Stimulated activated CD4-positive, alpha-beta T cell treated with anti-CD3 and anti-CD28 coated beads, Interleukin-1b, Interleukin-23, amount 100 ng/mL, for 4 hours (primary cell): Measurements from ENCODE around the gene SMAD1.
"Not testable (repeated sequence)": the region's sequence is repeated elsewhere in the genome, so short reads cannot be mapped to it uniquely, and the experiment has no call there.

Experiments
- DNase-seq, 2 donors: peaks; one replicate each; pipeline ENCODE4 v3.0.0-alpha.2; 2020; ENCODE audit warnings: low read depth in 2 of 2

SMAD1 gene

DNA sequence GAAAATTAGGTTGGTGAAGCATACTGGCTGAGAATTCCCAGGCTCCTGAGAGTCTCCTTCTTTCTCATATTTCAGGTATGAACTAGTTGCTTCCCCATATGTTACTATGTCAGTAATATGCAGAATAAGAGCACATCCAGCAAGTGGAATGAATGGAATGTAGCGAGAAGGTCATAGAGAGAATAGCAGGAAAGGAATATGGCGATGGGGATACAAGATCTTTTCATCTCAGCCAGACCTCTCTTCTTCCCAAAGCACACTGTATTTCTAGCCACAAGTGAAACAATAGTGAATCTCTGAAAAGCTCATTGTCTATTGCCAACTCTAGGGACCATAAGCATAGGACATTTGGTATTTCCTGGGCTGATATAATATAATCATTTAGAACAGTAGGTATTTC lies 82.9 kb downstream of the SMAD1 start:
- DNase-seq = no peak

DNA sequence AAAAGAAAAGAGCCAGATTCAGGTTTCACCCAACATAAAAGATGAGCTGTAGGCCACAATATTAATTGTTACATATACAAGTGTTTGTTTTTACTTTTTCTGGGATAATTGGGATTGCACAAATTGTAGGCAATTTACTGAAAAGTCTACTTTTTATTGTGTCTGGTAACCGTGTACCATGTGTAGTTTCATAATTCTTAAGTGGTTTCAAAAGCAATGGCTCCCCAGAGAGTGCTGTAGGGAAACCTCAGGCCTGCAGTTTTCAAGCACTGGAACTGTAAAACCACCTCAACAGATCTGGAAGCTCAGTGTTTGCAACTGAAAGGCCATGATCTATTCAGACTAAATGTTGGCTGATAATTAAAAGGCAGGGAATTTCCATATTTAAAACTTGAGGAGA lies 83.7 kb downstream of the SMAD1 start:
- DNase-seq = no peak

DNA sequence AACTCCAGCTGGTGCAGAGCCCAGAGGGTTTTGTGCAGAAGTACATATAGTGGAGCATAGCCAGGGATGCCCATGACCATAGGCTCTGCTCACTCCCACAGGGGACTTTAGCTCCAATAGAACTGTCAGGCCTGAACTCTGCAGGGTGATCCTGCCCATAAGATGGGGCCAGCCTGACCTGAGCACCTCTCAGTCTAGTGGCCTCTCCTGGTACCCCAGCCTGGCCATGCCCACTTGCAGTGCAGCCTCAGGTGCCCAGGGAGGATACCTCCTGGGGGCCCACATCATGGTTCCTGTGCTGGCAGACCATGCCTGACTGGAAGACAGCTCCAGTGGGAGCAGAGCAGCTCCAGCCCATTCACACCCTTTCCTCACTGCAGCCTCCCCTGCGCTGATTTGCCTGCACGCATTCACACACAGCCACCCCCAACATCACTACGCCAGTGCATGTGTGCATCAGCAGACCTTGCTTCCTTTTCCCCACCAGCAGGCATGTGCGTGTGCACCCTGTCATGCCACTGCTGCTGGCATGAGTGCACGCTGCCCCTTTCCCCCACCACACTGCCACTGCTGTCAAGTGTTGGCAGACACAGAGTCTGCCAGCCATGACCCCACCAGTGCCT lies 84.5 kb downstream of the SMAD1 start:
- no peak for DNase-seq

DNA sequence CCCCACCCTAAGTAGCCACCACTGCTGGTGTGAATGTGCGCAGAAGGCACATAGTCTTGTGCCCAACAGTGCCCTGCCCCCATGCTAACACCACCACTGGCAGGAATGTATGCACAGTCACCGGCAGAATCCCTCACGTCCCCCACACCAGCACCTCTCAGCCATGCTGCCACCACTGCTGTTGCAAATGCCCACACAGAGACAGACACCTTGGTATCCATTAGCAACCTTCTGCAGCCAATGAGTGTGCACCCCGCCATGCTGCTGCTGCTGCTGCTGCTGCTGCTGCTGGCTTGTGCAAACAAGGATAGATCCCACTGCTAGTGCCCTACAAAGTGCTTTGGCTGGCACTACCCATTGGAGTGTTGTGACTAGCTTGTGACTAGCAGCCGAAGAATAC lies 85.1 kb downstream of the SMAD1 start:
- DNase-seq = no peak

DNA sequence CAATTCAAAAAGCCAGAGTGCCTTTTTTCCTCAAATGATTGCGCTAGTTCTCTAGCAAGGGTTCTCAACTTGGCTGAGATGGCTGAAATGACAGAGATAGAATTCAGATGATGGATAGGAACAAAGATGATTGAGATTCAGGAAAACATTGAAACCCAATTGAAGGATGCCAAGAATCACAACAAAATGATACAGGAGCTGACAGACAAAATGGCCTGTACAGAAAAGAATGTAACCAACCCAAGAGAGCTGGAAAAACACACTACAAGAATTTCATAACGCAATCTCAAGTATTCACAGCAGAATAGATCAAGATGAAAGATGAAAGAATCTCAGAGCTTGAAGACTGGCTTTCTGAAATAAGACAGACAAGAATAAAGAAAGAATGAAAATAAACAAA lies 85.9 kb downstream of the SMAD1 start:
- no peak for DNase-seq

DNA sequence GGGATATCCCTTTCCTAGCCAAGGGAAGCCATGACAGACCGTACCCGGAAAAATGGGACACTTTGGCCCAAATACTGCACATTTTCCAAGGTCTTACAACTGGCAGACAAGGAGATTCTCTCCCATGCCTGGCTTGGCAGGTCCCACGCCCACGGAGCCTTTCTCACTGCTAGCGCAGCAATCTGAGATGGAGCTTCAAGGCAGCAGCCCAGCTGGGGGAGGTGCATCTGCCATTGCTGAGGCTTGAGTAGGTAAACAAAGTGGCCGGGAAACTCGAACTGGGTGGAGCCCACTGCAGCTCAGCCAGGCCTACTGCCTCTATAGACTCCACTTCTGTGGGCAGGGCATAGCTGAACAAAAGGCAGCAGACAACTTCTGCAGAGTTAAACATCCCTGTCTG lies 92.9 kb downstream of the SMAD1 start:
- DNase-seq = not testable (repeated sequence)

DNA sequence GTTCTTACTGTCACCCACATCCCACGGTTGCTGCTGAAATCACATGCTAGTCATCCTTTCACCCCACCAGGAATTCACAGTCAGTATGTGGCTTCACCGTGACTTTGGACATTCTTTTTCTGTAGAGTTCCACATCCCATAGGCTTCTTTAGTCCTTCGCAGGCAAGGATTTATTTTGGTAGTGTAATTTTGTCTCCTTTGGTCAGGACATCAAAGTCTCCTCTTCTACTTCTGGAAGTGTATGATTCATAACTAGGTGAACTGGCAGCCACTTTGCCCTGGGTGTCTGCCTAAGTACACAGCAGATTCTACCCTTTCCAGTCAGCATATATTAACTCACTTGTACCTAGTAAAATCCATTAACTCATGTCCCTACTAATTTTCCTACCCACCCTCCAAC lies 99.3 kb downstream of the SMAD1 start:
- no peak for DNase-seq

DNA sequence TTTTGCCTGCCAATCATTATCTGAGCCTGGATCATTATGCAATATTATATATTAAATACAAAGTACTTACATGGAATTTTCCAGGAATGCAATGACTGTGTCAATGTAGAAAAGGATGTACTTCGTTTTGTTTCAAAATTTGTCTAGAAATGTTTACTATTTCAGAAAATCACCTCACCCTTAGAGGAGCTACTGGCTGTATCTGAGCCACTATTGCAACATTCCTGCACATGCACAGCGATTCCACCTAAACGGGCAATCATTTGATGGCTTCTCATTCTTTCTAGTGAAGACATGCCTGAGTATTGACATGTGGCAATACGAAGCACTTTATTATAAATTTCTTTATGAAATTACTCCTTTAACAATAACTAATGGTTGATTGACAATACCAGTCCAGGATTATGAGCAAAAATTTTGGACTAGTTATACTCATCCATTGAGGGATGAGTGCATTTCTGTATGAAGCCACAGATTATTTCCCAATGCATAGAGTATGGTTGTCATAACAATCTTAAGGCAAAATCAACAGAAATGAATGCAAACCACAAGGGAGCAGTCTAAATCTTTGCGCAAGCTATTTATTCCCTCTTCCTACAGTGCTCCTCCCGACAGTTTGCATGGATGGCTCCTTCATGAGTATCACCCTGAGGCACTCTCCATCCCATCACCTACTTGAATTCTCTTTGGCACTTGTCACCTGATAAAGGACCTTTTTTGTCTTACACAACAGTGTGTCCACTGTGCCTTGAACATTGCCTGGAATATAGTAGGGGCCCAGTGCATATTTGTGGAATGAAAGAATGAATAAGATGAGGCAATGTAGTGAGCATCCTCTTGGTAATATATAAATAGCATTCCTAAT lies 101.8 kb downstream of the SMAD1 start:
- DNase-seq = no peak

DNA sequence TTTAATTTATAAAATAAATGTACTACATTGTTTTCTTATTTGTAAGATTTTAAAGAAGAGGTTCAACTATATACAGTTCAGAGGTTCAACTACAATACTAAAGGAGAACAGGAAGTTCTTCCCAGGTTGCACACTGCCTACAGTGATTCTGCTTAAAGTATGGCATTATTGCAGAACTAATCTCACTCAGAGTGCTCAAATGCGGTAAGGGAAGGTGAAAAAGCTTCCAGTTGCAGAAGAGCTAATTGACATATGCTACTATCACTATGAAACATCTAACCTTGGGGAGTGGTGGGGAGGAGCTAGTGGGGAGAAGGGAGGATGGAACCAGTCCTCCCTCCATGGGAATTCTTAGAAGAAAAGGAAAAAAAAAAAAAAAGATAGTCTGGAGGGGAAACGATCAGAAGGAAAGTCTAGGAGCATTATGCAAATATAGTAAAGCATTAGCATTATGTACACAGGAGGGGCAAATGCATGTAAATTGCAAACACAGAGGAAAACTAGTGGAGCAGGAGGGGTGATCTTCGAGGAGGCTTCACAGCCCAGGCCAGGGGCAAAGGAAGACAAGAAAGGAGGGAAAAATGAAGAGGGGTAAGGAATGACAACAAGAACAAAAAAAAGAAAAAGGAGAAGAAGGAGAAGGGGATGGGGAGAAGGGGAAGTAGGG lies 105.6 kb downstream of the SMAD1 start:
- DNase-seq = no peak

DNA sequence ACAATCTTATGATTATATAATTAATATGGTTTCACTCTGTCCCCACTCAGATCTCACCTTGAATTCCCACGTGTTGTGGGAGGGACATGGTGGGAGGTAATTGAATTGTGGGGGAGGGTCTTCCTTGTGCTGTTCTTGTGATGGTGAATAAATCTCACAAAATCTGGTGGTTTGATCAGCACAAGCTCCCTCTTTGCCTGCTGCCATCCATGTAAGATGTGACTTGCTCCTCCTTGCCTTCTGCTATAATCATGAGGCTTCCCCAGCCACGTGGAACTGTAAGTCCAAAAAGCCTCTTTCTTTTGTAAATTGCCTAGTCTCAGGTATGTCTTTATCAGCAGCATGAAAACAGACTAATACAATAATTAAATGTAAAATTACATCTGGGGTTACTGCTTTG lies 107.7 kb downstream of the SMAD1 start:
- not testable (repeated sequence) for DNase-seq

DNA sequence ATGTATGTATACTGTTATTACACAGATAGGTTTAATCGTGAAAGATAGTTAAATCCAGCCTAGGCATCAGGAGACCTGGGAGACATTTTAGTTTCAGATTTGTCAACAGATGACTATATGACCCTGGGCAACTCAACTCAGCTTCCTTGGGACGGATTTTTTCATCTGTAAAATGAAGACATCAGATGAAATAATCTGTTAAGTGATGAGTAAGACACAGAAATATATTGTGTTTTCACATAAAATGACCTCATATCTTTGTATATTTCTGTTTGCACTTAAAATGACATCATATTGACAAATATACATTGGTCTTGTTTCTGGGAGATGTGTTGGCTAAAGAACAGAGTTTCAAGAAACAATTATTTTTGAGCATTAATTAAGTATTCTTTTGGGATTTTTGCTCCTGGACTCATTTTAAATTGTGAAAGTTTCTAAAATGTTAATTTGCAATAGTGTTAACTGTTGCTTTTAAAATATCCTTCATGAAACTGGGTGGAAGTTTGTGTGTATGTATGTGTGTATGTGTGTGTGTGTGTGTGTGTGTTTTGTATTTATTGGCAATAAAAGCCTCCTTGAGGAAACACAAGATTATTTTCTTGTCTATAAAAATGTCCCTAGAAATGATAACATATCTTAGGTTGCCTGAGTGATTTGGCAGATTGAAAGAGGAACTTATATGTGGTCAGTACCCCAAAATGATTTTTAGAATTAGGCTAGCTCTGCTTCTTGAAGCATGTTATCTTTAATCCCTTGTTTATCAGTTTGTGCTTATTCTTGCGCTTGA lies 108.5 kb downstream of the SMAD1 start:
- no peak for DNase-seq

DNA sequence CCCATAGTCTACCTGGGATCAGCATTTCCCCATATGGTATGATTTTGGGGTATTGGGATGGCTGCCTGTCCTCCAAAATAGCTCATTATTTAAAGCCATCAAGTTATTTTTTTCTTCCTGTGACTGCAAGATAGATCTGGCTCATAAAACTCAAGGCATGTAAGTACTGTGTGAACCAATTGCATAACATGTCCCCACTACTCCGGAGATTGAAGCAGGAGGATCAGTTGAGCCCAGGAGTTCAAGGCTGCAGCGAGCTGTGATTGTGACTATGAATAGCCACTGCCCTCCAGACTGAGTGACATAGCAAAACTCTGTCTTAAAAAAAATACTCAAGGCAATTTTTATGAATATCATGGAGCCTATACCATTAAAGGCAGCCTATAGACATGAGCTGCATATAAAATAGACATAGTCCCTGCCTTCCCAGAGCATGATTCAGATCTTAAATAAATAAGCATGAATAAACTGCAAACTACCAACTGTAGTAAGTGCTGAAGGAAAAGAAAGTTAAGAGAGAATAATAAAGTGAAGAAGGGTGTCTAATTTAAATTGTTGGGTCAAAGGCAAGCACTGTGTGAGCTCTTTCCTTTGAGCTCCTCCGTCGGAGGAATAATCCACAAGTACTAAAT lies 120.6 kb downstream of the SMAD1 start:
- no peak for DNase-seq

DNA sequence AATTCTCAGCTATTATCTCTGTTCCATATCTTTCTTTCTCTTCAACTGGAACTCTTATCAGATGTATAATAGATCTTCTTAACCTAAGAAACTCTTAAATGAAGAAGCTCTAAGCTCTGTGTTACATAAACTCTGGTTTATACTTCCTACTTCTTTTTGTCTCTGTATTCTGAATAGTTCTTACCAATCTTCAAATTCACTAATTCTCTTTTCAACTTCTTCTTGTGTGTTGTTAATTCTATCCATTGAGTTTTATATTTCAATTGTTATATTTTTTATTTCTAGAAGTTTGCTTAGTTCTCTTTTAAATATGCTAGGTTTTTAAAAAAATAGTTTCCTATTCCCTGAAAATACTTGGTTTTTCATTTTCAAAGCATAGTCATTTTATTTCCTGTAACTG lies 124.3 kb downstream of the SMAD1 start:
- no peak for DNase-seq
